Hepatocyte (in vitro differentiated cells): Measurements from ENCODE around the gene ATP2C2. TPM values are rescaled to one million over a fixed set of nuclear protein-coding genes. Genes with fewer than 3 reads are reported as not detected.

Source experiments
- DNase-seq: peaks from one replicate; pipeline ENCODE4 v3.0.0-alpha.2; 2016; ENCODE audit warnings: low spot score
- H2AFZ ChIP-seq: fragments of 200-600 bp; sonication (generic); 2 replicates; pipeline ENCODE4 v1.6.0; 2016; ENCODE audit warnings: antibody characterized with exemption, mild to moderate bottlenecking
- H3K27ac ChIP-seq: fragments of 200-600 bp; sonication (generic); 2 replicates; pipeline ENCODE4 v1.5.1; 2016; ENCODE audit warnings: mild to moderate bottlenecking
- H3K27me3 ChIP-seq: fragments of 200-600 bp; sonication (generic); 2 replicates; pipeline ENCODE4 v1.6.1; 2016
- H3K36me3 ChIP-seq: fragments of 200-600 bp; sonication (generic); replicated peaks from 2 replicates; pipeline ENCODE4 v1.5.1; 2016; ENCODE audit warnings: low read depth; ENCODE audit not compliant: insufficient read depth
- H3K4me1 ChIP-seq: fragments of 200-600 bp; sonication (generic); 2 replicates; pipeline ENCODE4 v1.5.1; 2016; ENCODE audit warnings: mild to moderate bottlenecking, moderate library complexity; ENCODE audit not compliant: insufficient read depth
- H3K4me2 ChIP-seq: fragments of 200-600 bp; sonication (generic); 2 replicates; pipeline ENCODE4 v1.6.0; 2016
- H3K4me3 ChIP-seq: fragments of 200-600 bp; sonication (generic); 2 replicates; pipeline ENCODE4 v1.5.1; 2016; ENCODE audit warnings: mild to moderate bottlenecking
- H3K79me2 ChIP-seq: fragments of 200-600 bp; sonication (generic); 2 replicates; pipeline ENCODE4 v1.6.0; 2017; ENCODE audit warnings: mild to moderate bottlenecking
- H3K9me2 ChIP-seq: fragments of 200-600 bp; sonication (generic); replicated peaks from 2 replicates; pipeline ENCODE4 v1.6.0; 2017; ENCODE audit warnings: mild to moderate bottlenecking; ENCODE audit not compliant: insufficient read depth
- H3K9me3 ChIP-seq: fragments of 200-600 bp; sonication (generic); 2 replicates; pipeline ENCODE4 v1.5.1; 2016; ENCODE audit warnings: low read depth, mild to moderate bottlenecking
- H4K20me1 ChIP-seq: fragments of 200-600 bp; sonication (generic); 2 replicates; pipeline ENCODE4 v1.6.0; 2016; ENCODE audit warnings: mild to moderate bottlenecking; ENCODE audit not compliant: insufficient read depth, poor library complexity, severe bottlenecking
- CTCF ChIP-seq: fragments of 200-600 bp; sonication (generic); IDR thresholded peaks from 2 replicates; pipeline ENCODE4 v1.5.1; 2016; ENCODE audit warnings: antibody characterized with exemption, mild to moderate bottlenecking; ENCODE audit not compliant: poor library complexity
- EZH2 ChIP-seq: fragments of 200-600 bp; sonication (generic); IDR thresholded peaks from 2 replicates; pipeline ENCODE4 v1.6.1; 2016; ENCODE audit warnings: antibody characterized with exemption, mild to moderate bottlenecking, borderline replicate concordance
- EZH2phosphoT487 ChIP-seq: fragments of 200-600 bp; sonication (generic); IDR thresholded peaks from one replicate; pipeline ENCODE4 v1.6.1; 2018; ENCODE audit warnings: antibody characterized with exemption, mild to moderate bottlenecking, low read depth, moderate library complexity; ENCODE audit not compliant: unreplicated experiment, severe bottlenecking
- WGBS: methylation state at CpG from one replicate; pipeline ENCODE4 v1.1.6; 2016; ENCODE audit warnings: low lambda C conversion rate; ENCODE audit errors: missing lambda C conversion rate; 5-methylcytosine and 5-hydroxymethylcytosine counted together
- polyA plus RNA-seq: library from polyadenylated mRNA; unstranded; fragments of >200 nt; fragmentation: Nextera tagmentation; extraction: Ambion mirVana; gene quantifications from 2 replicates; pipeline ENCODE4 v1.2.1, GENCODE V29; 2016
- total RNA-seq: library from RNA; depleted of rRNA; stranded (reverse); fragments of >200 nt; gene quantifications from 2 replicates; pipeline ENCODE4 v1.2.3, GENCODE V29; 2014

ATP2C2 gene
- total and polyA plus RNA-seq, 2 experiments from 2014 or later, result 6.0 to 6.8 TPM

GRCh38 chr16:84489131-84489530 lies 120.8 kb downstream of the ATP2C2 start:
- peaks cover 3% of the 10 kb centered on the region for H3K36me3 ChIP-seq
- no peak overlapping the region for H3K4me3 ChIP-seq
- H3K9me3 ChIP-seq, result peaks cover 14% of the 10 kb centered on the region
- WGBS, result 83% methylated on average over 8 of the region's 8 CpGs
- no peak for TF ChIP-seq EZH2
- no peak for TF ChIP-seq CTCF
- TF ChIP-seq EZH2phosphoT487, result no peak
- no peak for DNase-seq
- no peaks in the 10 kb centered on the region for H3K79me2 ChIP-seq
- H3K4me1 ChIP-seq, result no peaks in the 10 kb centered on the region
- no peaks in the 10 kb centered on the region for H4K20me1 ChIP-seq
- H3K9me2 ChIP-seq, result no peaks in the 10 kb centered on the region
- H3K27ac ChIP-seq, result no peak overlapping the region
- no peak overlapping the region for H3K4me2 ChIP-seq
- no peaks in the 10 kb centered on the region for H3K27me3 ChIP-seq
- no peak overlapping the region for H2AFZ ChIP-seq

- Histone ChIP-seq H3K4me2 (no peak overlapping the region), H3K27me3 (no peaks in the 10 kb centered on the region), H3K9me3 (peaks cover 17% of the 10 kb centered on the region), H4K20me1 (no peaks in the 10 kb centered on the region), H3K4me1 (peaks cover 5% of the 10 kb centered on the region), H3K4me3 (no peak overlapping the region), H3K79me2 (no peaks in the 10 kb centered on the region), H2AFZ (no peak overlapping the region), H3K36me3 (peaks cover 11% of the 10 kb centered on the region), H3K9me2 (no peaks in the 10 kb centered on the region), H3K27ac (no peak overlapping the region)
- TF ChIP-seq CTCF (no peak), EZH2phosphoT487 (no peak), EZH2 (no peak)
- DNase-seq, result no peak
- 96% methylated on average over 11 of the region's 11 CpGs for WGBS
These were observed 127.2 kb downstream of the ATP2C2 start for GRCh38 chr16:84495506-84495905.

GRCh38 chr16:84496991-84497390 lies 128.7 kb downstream of the ATP2C2 start:
- H3K27ac ChIP-seq, result no peak overlapping the region
- no peak overlapping the region for H2AFZ ChIP-seq
- no peak overlapping the region for H3K4me3 ChIP-seq
- no peaks in the 10 kb centered on the region for H4K20me1 ChIP-seq
- peaks cover 5% of the 10 kb centered on the region for H3K4me1 ChIP-seq
- no peaks in the 10 kb centered on the region for H3K9me2 ChIP-seq
- no peaks in the 10 kb centered on the region for H3K79me2 ChIP-seq
- H3K9me3 ChIP-seq, result peaks cover 17% of the 10 kb centered on the region
- no peak for TF ChIP-seq CTCF
- no peak for TF ChIP-seq EZH2
- TF ChIP-seq EZH2phosphoT487, result no peak
- peaks cover 11% of the 10 kb centered on the region for H3K36me3 ChIP-seq
- no peak overlapping the region for H3K4me2 ChIP-seq
- WGBS, result 95% methylated on average over 3 of the region's 3 CpGs
- DNase-seq, result no peak
- H3K27me3 ChIP-seq, result no peaks in the 10 kb centered on the region
